BJ (cell line): ENCODE data around the gene SLC22A23. TPM values are rescaled to one million over a fixed set of nuclear protein-coding genes. Genes with fewer than 3 reads are reported as not detected.

Source experiments
- CTCF ChIA-PET: fragments of 350-600 bp; formaldehyde crosslinking; extraction: SDS; loops from one replicate; lab custom pipeline; 2021; ENCODE audit warnings: antibody characterized with exemption, inconsistent platforms; lab: Yijun Ruan, JAX
- POLR2A ChIA-PET: fragments of 300-600 bp; sonication (Branson Sonifier 250); formaldehyde crosslinking; extraction: SDS; loops from one replicate; lab custom pipeline; 2021; ENCODE audit warnings: antibody characterized with exemption; lab: Charles Lee
- DNase-seq: peaks from one replicate; pipeline ENCODE4 v3.0.0-alpha.2; 2011; ENCODE audit warnings: low read depth
- H3K27me3 ChIP-seq: 2 replicates; pipeline ENCODE4 v1.6.0; 2011; ENCODE audit warnings: low read length; ENCODE audit not compliant: control insufficient read depth, insufficient read depth
- H3K36me3 ChIP-seq: 2 replicates; pipeline ENCODE4 v1.5.1; 2011; ENCODE audit warnings: low read length; ENCODE audit not compliant: control insufficient read depth, insufficient read depth
- H3K4me3 ChIP-seq: 2 replicates; pipeline ENCODE4 v1.5.1; 2011; ENCODE audit warnings: low read depth, mild to moderate bottlenecking, control low read depth, low read length
- CTCF ChIP-seq: IDR thresholded peaks from 2 replicates; pipeline ENCODE4 v1.5.1; 2011; ENCODE audit warnings: low read depth, mild to moderate bottlenecking, control low read depth, inconsistent platforms, low read length, moderate library complexity; ENCODE audit not compliant: insufficient read depth
- polyA plus RNA-seq: library from polyadenylated mRNA; depleted of rRNA; stranded (reverse); fragments of >200 nt; gene quantifications from 2 replicates; pipeline ENCODE4 v1.2.3, GENCODE V29; 2011

Gene SLC22A23
- polyA plus RNA-seq, 1 experiment: 0.44 TPM

- peaks cover 10% of the 10 kb centered on the region for H3K27me3 ChIP-seq
- POLR2A ChIA-PET: no interaction called here
- no peak for DNase-seq
- H3K36me3 ChIP-seq: no peaks in the 10 kb centered on the region
- no peak overlapping the region for H3K4me3 ChIP-seq
- CTCF ChIA-PET: interaction anchor here (0.5 to 1.4 kb wide), 7 partner anchors 13 to 563 kb away, joined by 3 to 4 read pairs (median 3); no protein-coding TSS in a partner anchor
- no peak for TF ChIP-seq CTCF
These were observed 3.4 kb upstream of the SLC22A23 start for GRCh38 chr6:3460253-3460652.

GRCh38 chr6:3458706-3459421, 2.0 kb upstream of the SLC22A23 start:
- CTCF ChIA-PET: interaction anchor here (1.0 to 1.6 kb wide), 4 partner anchors 8 to 48 kb away, joined by 3 to 5 read pairs (median 4); no protein-coding TSS in a partner anchor
- POLR2A ChIA-PET: interaction anchor here (0.7 kb wide), 1 partner anchor 228 kb away, joined by 4 read pairs; no protein-coding TSS in a partner anchor
- H3K27me3 ChIP-seq: peaks cover 16% of the 10 kb centered on the region

GRCh38 chr6:3457710-3458602, 1.1 kb upstream of the SLC22A23 start:
- POLR2A ChIA-PET: interaction anchor here (0.6 to 0.7 kb wide), 3 partner anchors 227 to 1046 kb away, joined by 3 to 4 read pairs (median 4); no protein-coding TSS in a partner anchor

More at GRCh38 chr6:3458706-3459421, 2.0 kb upstream of the SLC22A23 start:
- TF ChIP-seq CTCF: no peak
- Histone ChIP-seq H3K4me3 (no peak overlapping the region), H3K36me3 (no peaks in the 10 kb centered on the region)
- DNase-seq: no peak

GRCh38 chr6:3456395-3456897, 404 bp downstream of the SLC22A23 start:
- Histone ChIP-seq H3K4me3 (peak overlapping the region; percentile 48), H3K27me3 (peaks cover 23% of the 10 kb centered on the region), H3K36me3 (no peaks in the 10 kb centered on the region)
- CTCF ChIA-PET: interaction anchor here (0.6 to 5.9 kb wide), 4 partner anchors 10 to 16 kb away, joined by 3 to 28 read pairs (median 4); no protein-coding TSS in a partner anchor
- POLR2A ChIA-PET: no interaction called here
- TF ChIP-seq CTCF: no peak
- no peak for DNase-seq

More at GRCh38 chr6:3457710-3458602, 1.1 kb upstream of the SLC22A23 start:
- peaks cover 23% of the 10 kb centered on the region for H3K27me3 ChIP-seq
- DNase-seq: no peak
- CTCF ChIA-PET: interaction anchor here (0.6 to 1.6 kb wide), 4 partner anchors 9 to 204 kb away, joined by 3 to 5 read pairs (median 3); no protein-coding TSS in a partner anchor
- no peak for TF ChIP-seq CTCF
- no peaks in the 10 kb centered on the region for H3K36me3 ChIP-seq
- H3K4me3 ChIP-seq: peak overlapping the region; percentile 48
